HFF-Myc (cell line): ENCODE results near the gene SORCS2.

ENCODE experiments used
- DNase-seq: peaks from one replicate; pipeline ENCODE4 v3.0.0-alpha.2; 2011; ENCODE audit warnings: low read depth; ENCODE audit errors: extremely low read depth
- H3K4me3 ChIP-seq: replicated peaks from 2 replicates; pipeline ENCODE4 v1.5.1; 2011; ENCODE audit warnings: low read depth, mild to moderate bottlenecking, control low read depth, low read length
- CTCF ChIP-seq: IDR thresholded peaks from 2 replicates; pipeline ENCODE4 v1.5.1; 2012; ENCODE audit warnings: mild to moderate bottlenecking, low read depth, low read length, control low read depth; ENCODE audit errors: missing control alignments

Gene SORCS2

GRCh38 chr4:7338876-7339623 is 146.7 kb downstream of the SORCS2 start:
- DNase-seq, result no peak
- H3K4me3 ChIP-seq, result no peak overlapping the region

GRCh38 chr4:7339751-7340552 is 147.6 kb downstream of the SORCS2 start:
- DNase-seq, result no peak
- no peak overlapping the region for H3K4me3 ChIP-seq
- TF ChIP-seq CTCF, result no peak

More at GRCh38 chr4:7338876-7339623, 146.7 kb downstream of the SORCS2 start:
- no peak for TF ChIP-seq CTCF

GRCh38 chr4:7340553-7341433 is 148.5 kb downstream of the SORCS2 start:
- H3K4me3 ChIP-seq, result no peak overlapping the region
- no peak for TF ChIP-seq CTCF
- no peak for DNase-seq

GRCh38 chr4:7341491-7342222 is 149.3 kb downstream of the SORCS2 start:
- DNase-seq, result no peak
- no peak overlapping the region for H3K4me3 ChIP-seq
- TF ChIP-seq CTCF, result no peak

DNA sequence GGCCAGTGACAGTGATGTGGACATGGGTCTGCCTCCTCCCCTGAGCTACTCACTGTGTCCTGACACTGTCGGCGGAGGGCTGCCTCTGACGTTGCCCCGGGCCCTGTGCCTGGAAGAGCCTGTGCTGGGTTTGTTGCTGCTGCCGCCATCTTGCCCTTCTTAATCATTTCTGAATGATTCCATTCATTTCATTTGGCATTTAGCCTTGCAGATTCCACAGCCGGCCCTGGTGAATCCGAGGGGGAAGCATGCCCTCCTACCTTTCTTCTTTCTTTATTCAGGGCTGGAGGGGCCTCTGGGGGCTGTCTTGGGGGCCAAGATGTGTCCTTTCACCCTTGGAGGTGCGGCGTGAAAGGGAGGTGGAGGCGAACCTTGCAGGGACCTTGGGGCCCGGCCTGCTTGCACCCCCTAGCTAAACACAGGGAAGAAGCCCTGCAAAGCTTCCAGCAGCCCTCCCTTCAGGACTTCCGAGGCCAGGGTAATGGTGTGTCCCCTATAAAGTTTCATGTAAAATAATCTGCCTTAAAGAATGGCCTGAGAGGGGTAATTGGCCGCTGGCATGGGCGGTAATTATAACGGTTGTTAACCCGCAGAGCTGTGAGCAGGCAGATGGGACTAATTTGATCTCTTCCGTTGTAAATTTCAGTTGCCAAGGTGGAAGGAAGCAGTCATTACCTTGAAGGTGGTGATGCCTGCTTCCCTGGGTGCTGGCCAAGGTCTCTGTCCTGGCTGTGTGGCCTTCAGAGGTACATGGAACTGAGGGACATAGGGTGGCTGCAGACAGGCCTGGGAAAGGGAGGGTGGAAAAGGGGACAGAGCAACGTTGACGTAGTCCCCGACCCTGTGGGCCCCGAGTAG is 150.1 kb downstream of the SORCS2 start:
- DNase-seq, result no peak
- no peak for TF ChIP-seq CTCF
- no peak overlapping the region for H3K4me3 ChIP-seq
